ENCODE data around the gene MFF. TPM values are rescaled to one million over a fixed set of nuclear protein-coding genes. Genes with fewer than 3 reads are reported as not detected.

The MFF gene
- polyA plus RNA-seq, 1 experiment, result 255 TPM

DNA sequence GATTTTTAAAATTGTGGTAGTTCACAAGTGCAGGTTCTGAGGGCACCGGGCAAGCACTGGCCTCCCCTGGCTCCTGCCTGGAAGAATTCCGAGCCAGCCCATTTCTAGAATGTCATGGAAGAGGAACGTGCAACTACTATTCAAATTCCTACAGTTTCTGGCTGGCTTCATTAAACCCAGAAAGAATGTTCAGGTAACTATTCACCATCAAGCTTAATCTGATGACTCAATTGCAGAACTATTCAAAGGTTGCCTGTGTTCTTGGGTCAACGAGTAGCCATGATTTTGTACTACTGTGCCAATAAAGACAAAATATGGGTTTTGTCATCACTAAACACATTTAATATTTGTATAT lies 14.3 kb upstream of the MFF start:
- POLR2A ChIA-PET, result no interaction called here

DNA sequence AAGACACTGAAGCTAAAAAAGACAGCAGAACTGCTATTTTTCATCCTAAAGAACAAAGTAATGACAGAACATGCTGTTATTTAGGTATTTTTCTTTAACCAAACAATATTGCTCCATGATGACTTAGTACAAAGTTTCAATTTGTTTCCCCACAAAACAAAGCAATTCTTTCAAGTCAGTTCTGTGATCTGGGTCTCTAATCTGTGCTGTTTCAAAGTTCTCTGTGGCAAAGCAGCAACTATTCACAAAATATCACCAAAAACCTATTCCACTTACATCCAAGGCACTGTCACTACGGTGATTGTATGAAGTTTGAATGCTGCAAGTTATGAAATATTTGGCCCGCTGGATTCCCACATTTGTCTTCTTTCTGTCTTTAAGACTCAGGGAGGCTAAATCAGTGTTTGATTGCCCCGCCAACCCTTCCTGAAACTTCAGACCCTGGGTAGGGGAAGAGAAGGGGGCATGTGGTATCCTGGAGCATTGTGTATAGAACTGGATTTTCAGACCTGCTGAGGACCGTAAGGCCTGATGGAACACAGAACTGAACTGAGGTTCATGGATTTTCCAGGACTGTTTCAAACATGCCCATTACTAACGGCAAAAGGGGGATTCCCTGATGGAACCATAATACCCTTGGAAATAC lies 13.1 kb upstream of the MFF start:
- POLR2A ChIA-PET, result no interaction called here
- Histone ChIP-seq H3K27ac (ENCODE audit: low read depth, low read length) (no peak overlapping the region), H3K27me3 (ENCODE audit: control insufficient read depth, insufficient read depth, low read length) (no peaks in the 10 kb centered on the region), H3K9me3 (ENCODE audit: control insufficient read depth, insufficient read depth, low read length) (no peaks in the 10 kb centered on the region), H3K4me3 (ENCODE audit: low read depth, low read length) (no peak overlapping the region)
- CTCF ChIA-PET, result no interaction called here
- TF ChIP-seq, protein P1, sequence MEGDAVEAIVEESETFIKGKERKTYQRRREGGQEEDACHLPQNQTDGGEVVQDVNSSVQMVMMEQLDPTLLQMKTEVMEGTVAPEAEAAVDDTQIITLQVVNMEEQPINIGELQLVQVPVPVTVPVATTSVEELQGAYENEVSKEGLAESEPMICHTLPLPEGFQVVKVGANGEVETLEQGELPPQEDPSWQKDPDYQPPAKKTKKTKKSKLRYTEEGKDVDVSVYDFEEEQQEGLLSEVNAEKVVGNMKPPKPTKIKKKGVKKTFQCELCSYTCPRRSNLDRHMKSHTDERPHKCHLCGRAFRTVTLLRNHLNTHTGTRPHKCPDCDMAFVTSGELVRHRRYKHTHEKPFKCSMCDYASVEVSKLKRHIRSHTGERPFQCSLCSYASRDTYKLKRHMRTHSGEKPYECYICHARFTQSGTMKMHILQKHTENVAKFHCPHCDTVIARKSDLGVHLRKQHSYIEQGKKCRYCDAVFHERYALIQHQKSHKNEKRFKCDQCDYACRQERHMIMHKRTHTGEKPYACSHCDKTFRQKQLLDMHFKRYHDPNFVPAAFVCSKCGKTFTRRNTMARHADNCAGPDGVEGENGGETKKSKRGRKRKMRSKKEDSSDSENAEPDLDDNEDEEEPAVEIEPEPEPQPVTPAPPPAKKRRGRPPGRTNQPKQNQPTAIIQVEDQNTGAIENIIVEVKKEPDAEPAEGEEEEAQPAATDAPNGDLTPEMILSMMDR (IDR thresholded peaks at IDR 0.05; ENCODE audit: low read depth, low read length), result no peak
- no peak for DNase-seq (ENCODE audit: low read depth, low spot score)

More for the DNA sequence above, 14.3 kb upstream of the MFF start:
- no peak overlapping the region for H3K27ac ChIP-seq (ENCODE audit: low read depth, low read length)
- no peak for DNase-seq (ENCODE audit: low read depth, low spot score)
- no peak overlapping the region for H3K4me3 ChIP-seq (ENCODE audit: low read depth, low read length)
- H3K27me3 ChIP-seq (ENCODE audit: control insufficient read depth, insufficient read depth, low read length), result no peaks in the 10 kb centered on the region
- H3K9me3 ChIP-seq (ENCODE audit: control insufficient read depth, insufficient read depth, low read length), result no peaks in the 10 kb centered on the region
- CTCF ChIA-PET, result no interaction called here
- TF ChIP-seq, protein P1 (IDR thresholded peaks at IDR 0.05; ENCODE audit: low read depth, low read length), result no peak

DNA sequence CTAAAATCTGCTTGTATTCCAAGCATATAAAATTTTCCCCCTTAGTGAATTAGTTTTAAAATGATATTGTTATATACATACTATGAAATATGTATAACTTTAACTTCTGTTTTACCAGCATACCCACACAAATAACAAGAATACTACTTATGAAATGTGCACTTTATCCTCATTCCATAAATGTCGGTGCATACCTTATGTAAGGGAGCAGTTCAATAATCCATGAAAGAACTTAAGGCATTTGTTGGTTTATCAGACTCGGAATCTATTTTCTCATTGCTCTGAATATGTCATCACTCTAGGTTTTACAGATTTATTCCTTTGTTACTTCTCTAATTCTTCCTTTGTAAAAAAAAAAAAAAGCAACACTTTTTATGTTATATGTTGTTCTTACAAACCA lies 12.5 kb upstream of the MFF start:
- Histone ChIP-seq H3K27me3 (ENCODE audit: control insufficient read depth, insufficient read depth, low read length) (no peaks in the 10 kb centered on the region), H3K9me3 (ENCODE audit: control insufficient read depth, insufficient read depth, low read length) (no peaks in the 10 kb centered on the region), H3K4me3 (ENCODE audit: low read depth, low read length) (no peak overlapping the region), H3K27ac (ENCODE audit: low read depth, low read length) (no peak overlapping the region)
- ChIA-PET POLR2A (no interaction called here), CTCF (no interaction called here)
- TF ChIP-seq, protein P1 (IDR thresholded peaks at IDR 0.05; ENCODE audit: low read depth, low read length), result no peak
- DNase-seq (ENCODE audit: low read depth, low spot score), result no peak

DNA sequence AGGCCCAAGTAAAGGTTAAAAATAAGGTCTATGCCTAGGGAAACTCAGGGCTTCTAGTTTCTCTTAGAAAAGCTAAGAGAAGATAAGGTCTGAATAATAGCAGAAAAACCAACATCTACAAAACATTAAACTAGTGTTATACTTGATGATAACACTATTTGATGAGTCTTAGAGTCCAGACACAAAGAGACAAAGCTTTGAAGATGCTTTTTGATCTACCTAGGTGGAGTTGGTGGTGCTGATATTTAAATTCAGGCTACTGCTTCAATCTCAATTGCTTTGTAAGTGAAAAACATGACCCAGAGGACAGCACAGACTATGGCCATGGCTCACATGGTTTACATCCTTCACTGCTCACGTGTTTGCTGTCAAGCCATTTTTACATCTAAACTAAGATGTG lies 11.7 kb upstream of the MFF start:
- DNase-seq (ENCODE audit: low read depth, low spot score), result no peak
- H3K9me3 ChIP-seq (ENCODE audit: control insufficient read depth, insufficient read depth, low read length), result no peaks in the 10 kb centered on the region
- TF ChIP-seq, protein P1 (IDR thresholded peaks at IDR 0.05; ENCODE audit: low read depth, low read length), result no peak
- ChIA-PET POLR2A (no interaction called here), CTCF (no interaction called here)
- no peak overlapping the region for H3K4me3 ChIP-seq (ENCODE audit: low read depth, low read length)
- H3K27me3 ChIP-seq (ENCODE audit: control insufficient read depth, insufficient read depth, low read length), result no peaks in the 10 kb centered on the region
- no peak overlapping the region for H3K27ac ChIP-seq (ENCODE audit: low read depth, low read length)

DNA sequence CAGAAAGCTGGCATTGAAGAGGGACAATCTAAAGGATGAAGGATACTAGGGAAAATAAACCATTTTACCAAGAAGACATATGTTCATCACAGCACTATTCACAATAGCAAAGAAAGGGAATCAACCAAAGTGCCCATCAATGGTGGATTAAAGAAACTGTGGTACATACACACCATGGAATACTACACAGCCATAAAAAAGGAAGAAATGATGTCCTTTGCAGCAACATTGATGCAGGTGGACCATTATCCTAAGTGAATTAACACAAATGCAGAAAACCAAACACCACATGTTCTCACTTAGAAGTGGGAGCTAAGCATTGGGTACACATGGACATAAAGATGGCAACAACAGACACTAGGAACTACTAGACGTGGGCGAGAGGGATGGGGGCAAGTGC lies 7.2 kb upstream of the MFF start:
- no peak overlapping the region for H3K27ac ChIP-seq (ENCODE audit: low read depth, low read length)
- no peak overlapping the region for H3K4me3 ChIP-seq (ENCODE audit: low read depth, low read length)
- H3K9me3 ChIP-seq (ENCODE audit: control insufficient read depth, insufficient read depth, low read length), result peaks cover 7% of the 10 kb centered on the region
- ChIA-PET CTCF (no interaction called here), POLR2A (no interaction called here)
- TF ChIP-seq, protein P1 (IDR thresholded peaks at IDR 0.05; ENCODE audit: low read depth, low read length), result no peak
- DNase-seq (ENCODE audit: low read depth, low spot score), result no peak
- H3K27me3 ChIP-seq (ENCODE audit: control insufficient read depth, insufficient read depth, low read length), result no peaks in the 10 kb centered on the region
